Smooth muscle cell (in vitro differentiated cells): ENCODE measurements around the gene DBX2. TPM values are rescaled to one million over a fixed set of nuclear protein-coding genes. Genes with fewer than 3 reads are reported as not detected.

ENCODE experiments used
- DNase-seq: peaks from one replicate; lab custom pipeline; 2025; ENCODE audit not compliant: unreplicated experiment; lab: John Stamatoyannopoulos, UW
- H2AFZ ChIP-seq: fragments of 200-600 bp; sonication (generic); 2 replicates; pipeline ENCODE4 v1.6.0; 2016; ENCODE audit warnings: antibody characterized with exemption, low read depth, mild to moderate bottlenecking
- H3F3A ChIP-seq: fragments of 200-600 bp; sonication (generic); 2 replicates; pipeline ENCODE4 v1.6.0; 2017; ENCODE audit warnings: antibody characterized with exemption, low read depth
- H3K27ac ChIP-seq: fragments of 200-600 bp; sonication (generic); 2 replicates; pipeline ENCODE4 v1.5.1; 2016; ENCODE audit warnings: low read depth, mild to moderate bottlenecking
- H3K27me3 ChIP-seq: fragments of 200-600 bp; sonication (generic); 2 replicates; pipeline ENCODE4 v1.6.1; 2016; ENCODE audit warnings: low read depth, mild to moderate bottlenecking
- H3K36me3 ChIP-seq: fragments of 200-600 bp; sonication (generic); 2 replicates; pipeline ENCODE4 v1.5.1; 2016; ENCODE audit warnings: low read depth
- H3K4me1 ChIP-seq: fragments of 200-600 bp; sonication (generic); 2 replicates; pipeline ENCODE4 v1.5.1; 2016; ENCODE audit warnings: low read depth
- H3K4me2 ChIP-seq: fragments of 200-600 bp; sonication (generic); 2 replicates; pipeline ENCODE4 v1.6.0; 2016; ENCODE audit warnings: mild to moderate bottlenecking
- H3K4me3 ChIP-seq: fragments of 200-600 bp; sonication (generic); 2 replicates; pipeline ENCODE4 v1.5.1; 2016; ENCODE audit warnings: mild to moderate bottlenecking
- H3K79me2 ChIP-seq: fragments of 200-600 bp; sonication (generic); 2 replicates; pipeline ENCODE4 v1.6.0; 2016; ENCODE audit warnings: low read depth, mild to moderate bottlenecking
- H3K9ac ChIP-seq: fragments of 200-600 bp; sonication (generic); 2 replicates; pipeline ENCODE4 v1.6.0; 2016; ENCODE audit warnings: low read depth
- H3K9me3 ChIP-seq: fragments of 200-600 bp; sonication (generic); replicated peaks from 2 replicates; pipeline ENCODE4 v1.5.1; 2016; ENCODE audit warnings: low read depth
- H4K20me1 ChIP-seq: fragments of 200-600 bp; sonication (generic); 2 replicates; pipeline ENCODE4 v1.6.0; 2016; ENCODE audit warnings: low read depth
- CTCF ChIP-seq: fragments of 200-600 bp; sonication (generic); IDR thresholded peaks from 2 replicates; pipeline ENCODE4 v1.5.1; 2017; ENCODE audit warnings: borderline replicate concordance, mild to moderate bottlenecking, antibody characterized with exemption; ENCODE audit not compliant: insufficient read depth, poor library complexity, severe bottlenecking
- WGBS: methylation state at CpG from one replicate; pipeline ENCODE4 v1.1.7; 2016; ENCODE audit warnings: low lambda C conversion rate; 5-methylcytosine and 5-hydroxymethylcytosine counted together
- polyA plus RNA-seq: library from polyadenylated mRNA; unstranded; fragments of >200 nt; fragmentation: Nextera tagmentation; extraction: Ambion mirVana; gene quantifications from 2 replicates; pipeline ENCODE4 v1.2.1, GENCODE V29; 2016
- total RNA-seq: library from RNA; depleted of rRNA; stranded (reverse); fragments of >200 nt; gene quantifications from 2 replicates; pipeline ENCODE4 v1.2.3, GENCODE V29; 2014

The DBX2 gene
- total and polyA plus RNA-seq, 2 experiments from 2014 or later, result not detected

- no peaks in the 10 kb centered on the region for H3F3A ChIP-seq
- H3K36me3 ChIP-seq, result no peaks in the 10 kb centered on the region
- no peaks in the 10 kb centered on the region for H3K9me3 ChIP-seq
- no peak overlapping the region for H3K4me3 ChIP-seq
- H4K20me1 ChIP-seq, result no peaks in the 10 kb centered on the region
- no peak for TF ChIP-seq CTCF
- 83% methylated on average over 2 of the region's 2 CpGs for WGBS
- no peak overlapping the region for H2AFZ ChIP-seq
- H3K9ac ChIP-seq, result no peak overlapping the region
- peaks cover under 1% of the 10 kb centered on the region for H3K4me1 ChIP-seq
- H3K79me2 ChIP-seq, result no peaks in the 10 kb centered on the region
- no peak overlapping the region for H3K27ac ChIP-seq
- no peak overlapping the region for H3K4me2 ChIP-seq
- DNase-seq, result no peak
- peaks cover 27% of the 10 kb centered on the region for H3K27me3 ChIP-seq
Observed at GRCh38 chr12:45040977-45041376, 9.9 kb downstream of the DBX2 start.

GRCh38 chr12:45039757-45040156 is 11.1 kb downstream of the DBX2 start:
- Histone ChIP-seq H3K4me2 (no peak overlapping the region), H3F3A (no peaks in the 10 kb centered on the region), H3K4me1 (peaks cover 9% of the 10 kb centered on the region), H3K9me3 (no peaks in the 10 kb centered on the region), H3K27me3 (peaks cover 15% of the 10 kb centered on the region), H4K20me1 (no peaks in the 10 kb centered on the region), H3K9ac (no peak overlapping the region), H2AFZ (no peak overlapping the region), H3K4me3 (no peak overlapping the region), H3K79me2 (no peaks in the 10 kb centered on the region), H3K36me3 (no peaks in the 10 kb centered on the region), H3K27ac (no peak overlapping the region)
- WGBS, result 79% methylated on average over 2 of the region's 2 CpGs
- TF ChIP-seq CTCF, result no peak
- no peak for DNase-seq

- peaks cover 9% of the 10 kb centered on the region for H3K27me3 ChIP-seq
- no peak overlapping the region for H3K4me2 ChIP-seq
- DNase-seq, result no peak
- H4K20me1 ChIP-seq, result no peaks in the 10 kb centered on the region
- no peaks in the 10 kb centered on the region for H3K36me3 ChIP-seq
- no peak overlapping the region for H2AFZ ChIP-seq
- no peak for TF ChIP-seq CTCF
- no peak overlapping the region for H3K27ac ChIP-seq
- H3K79me2 ChIP-seq, result no peaks in the 10 kb centered on the region
- no peaks in the 10 kb centered on the region for H3K9me3 ChIP-seq
- peaks cover 9% of the 10 kb centered on the region for H3K4me1 ChIP-seq
- 75% methylated on average over 11 of the region's 11 CpGs for WGBS
- no peak overlapping the region for H3K4me3 ChIP-seq
- H3K9ac ChIP-seq, result no peak overlapping the region
- no peaks in the 10 kb centered on the region for H3F3A ChIP-seq
Observed at GRCh38 chr12:45034861-45035265, 16.0 kb downstream of the DBX2 start.

GRCh38 chr12:45017916-45018315 is 33.0 kb downstream of the DBX2 start:
- H3K9ac ChIP-seq, result no peak overlapping the region
- H3K27ac ChIP-seq, result no peak overlapping the region
- H2AFZ ChIP-seq, result no peak overlapping the region
- H4K20me1 ChIP-seq, result no peaks in the 10 kb centered on the region
- no peaks in the 10 kb centered on the region for H3K36me3 ChIP-seq
- DNase-seq, result no peak
- H3K9me3 ChIP-seq, result no peaks in the 10 kb centered on the region
- no peaks in the 10 kb centered on the region for H3K4me1 ChIP-seq
- 61% methylated on average over 1 of the region's 1 CpG for WGBS
- TF ChIP-seq CTCF, result no peak
- H3K79me2 ChIP-seq, result no peaks in the 10 kb centered on the region
- no peaks in the 10 kb centered on the region for H3K27me3 ChIP-seq
- H3K4me3 ChIP-seq, result no peak overlapping the region
- no peak overlapping the region for H3K4me2 ChIP-seq
- H3F3A ChIP-seq, result no peaks in the 10 kb centered on the region
